ENCODE data around the gene ZC2HC1C.

GRCh38 chr14:75098682-75099081, 29.2 kb downstream of the ZC2HC1C start:
- TF ChIP-seq EP300 (IDR thresholded peaks at IDR 0.05) (no peak), CTCF (IDR thresholded peaks at IDR 0.05) (no peak), POLR2A (IDR thresholded peaks at IDR 0.05) (no peak)
